HG03135 (cell line): ENCODE results near the gene HMCN2.
"Not testable (repeated sequence)": the region's sequence is repeated elsewhere in the genome, so short reads cannot be mapped to it uniquely, and the experiment has no call there.

Experiments used
- ATAC-seq: cut with Tn5 transposase; IDR thresholded peaks from one replicate; pipeline ENCODE4 v1.9.1; 2021; ENCODE audit warnings: mild to moderate bottlenecking, moderate library complexity; ENCODE audit not compliant: unreplicated experiment

The HMCN2 gene

GRCh38 chr9:130239741-130240241 lies 25.8 kb upstream of the HMCN2 start:
- no peak for ATAC-seq

DNA sequence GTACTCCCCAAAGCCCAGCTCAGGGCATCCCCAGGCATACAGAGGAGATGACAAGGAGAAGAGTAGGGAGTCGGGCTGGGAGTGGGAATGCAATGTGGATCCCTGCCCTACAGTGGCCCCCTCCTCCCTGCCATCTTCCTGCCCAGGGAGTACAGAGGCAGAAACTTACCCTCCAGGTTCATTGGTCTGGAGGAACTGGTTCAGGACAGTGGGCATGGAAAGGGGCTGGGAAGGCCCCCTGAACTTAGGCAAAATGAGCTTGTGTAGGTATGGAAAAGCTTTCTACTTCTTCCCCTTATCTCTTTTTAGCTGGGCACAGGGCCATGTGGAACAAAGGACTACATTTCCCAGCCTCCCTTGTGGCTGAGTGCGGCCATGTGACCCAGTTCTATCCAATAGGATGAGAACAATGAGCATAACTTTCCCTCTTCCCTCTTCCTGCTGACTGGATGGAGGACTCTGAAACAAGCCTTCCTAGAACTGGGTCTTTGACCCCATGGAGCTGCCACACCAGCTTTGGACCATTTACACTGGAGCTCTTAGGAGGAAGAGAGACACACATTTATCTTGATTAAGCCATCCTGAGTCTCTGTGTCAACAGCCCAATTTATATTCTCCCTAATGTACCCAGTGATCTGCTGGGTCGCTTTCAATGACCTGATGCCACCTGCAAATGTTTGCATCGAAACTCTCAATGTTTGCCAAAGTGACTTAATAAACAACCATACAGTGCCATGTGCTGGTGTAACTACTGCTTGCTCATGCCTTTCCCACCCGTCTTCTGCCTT lies 25.0 kb upstream of the HMCN2 start:
- ATAC-seq: no peak

DNA sequence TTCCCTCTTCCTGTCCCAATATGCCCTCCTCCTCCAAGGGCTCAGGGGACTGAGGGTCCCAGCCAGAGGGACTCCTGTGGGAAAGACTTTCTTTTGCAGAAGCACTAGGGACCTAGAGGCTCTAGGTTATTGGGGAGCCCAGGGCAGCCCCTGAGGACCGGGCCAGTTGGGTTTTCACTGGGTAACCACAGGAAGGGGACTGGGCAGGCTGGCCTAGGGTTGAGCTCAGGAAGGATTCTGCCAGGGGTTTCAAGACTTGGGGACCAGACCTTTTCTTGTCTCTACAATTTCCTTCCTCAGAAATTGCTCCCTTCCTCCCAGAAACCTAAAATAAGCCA lies 24.4 kb upstream of the HMCN2 start:
- ATAC-seq: no peak

DNA sequence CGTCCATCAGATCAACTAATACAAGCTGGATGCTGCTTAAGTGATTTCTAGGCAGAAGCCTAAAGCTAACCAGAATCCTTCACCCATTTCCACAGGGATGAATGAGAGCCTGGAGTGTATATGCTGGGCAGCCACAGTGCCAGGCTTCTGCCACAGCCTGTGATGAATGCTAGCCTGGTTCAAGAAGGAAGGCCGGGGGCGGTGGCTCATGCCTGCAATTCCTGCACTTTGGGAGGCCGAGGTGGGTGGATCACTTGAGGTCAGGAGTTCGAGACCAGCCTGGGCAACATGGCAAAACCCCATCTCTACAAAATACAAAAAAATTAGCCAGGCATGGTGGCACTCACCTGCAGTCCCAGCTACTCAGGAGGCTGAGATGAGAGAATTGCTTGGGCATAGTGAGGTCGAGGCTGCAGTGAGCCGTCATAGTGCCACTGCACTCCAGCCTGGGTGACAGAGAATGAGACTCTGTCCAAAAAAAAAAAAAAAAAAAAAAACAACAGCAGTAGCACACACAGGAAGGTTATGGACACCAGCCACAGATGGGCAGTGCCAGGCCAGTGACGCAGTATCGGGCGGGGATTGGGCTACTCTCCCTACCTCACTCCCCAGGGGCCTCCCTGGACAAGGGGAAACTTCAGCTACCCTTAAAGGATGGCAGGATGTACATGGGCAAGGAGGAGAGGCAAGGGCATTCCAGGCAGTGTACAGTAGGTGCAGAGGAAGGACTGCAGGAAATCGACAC lies 23.1 kb upstream of the HMCN2 start:
- ATAC-seq: no peak

DNA sequence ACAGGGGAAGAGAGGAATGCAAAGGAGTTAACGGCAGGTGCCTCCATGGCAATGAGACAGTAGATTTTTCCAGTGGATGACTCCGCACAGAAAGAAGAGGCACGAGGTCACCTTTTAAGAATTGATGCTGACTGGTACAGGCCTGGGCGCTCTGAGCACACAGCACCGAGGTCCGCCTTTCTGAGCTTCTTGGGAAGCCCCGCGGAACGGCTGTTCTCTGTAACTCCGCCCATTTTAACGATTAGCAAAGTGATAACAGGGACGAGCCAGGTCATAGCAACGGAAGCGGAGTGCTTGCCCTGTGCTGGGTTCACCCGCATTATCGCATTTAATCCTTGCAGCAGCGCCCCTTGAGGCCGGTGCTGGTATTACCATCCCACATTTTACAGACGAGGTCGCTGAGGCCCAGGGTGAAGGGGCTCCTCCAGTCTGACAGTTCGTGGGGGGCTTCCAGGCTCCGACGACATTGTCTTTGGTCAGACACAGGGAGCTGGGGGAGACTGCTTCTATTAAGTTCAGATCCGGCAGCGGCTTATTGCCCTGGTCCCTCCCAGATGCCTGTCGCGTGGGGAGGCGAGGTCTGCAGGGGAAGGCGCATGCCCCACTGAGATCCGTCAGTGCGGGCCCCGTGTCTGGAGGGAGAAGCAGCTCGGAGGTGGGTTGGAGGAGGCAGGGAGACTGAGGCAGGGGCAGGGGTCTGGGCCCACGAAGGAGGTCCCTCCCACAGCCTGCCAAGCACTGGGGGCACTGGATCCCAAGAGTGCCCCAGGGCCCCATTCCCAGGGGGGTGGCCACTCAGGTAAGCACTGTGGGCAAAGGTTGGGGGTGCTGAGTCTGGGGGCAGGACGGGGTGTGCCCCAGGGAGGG lies 22.3 kb upstream of the HMCN2 start:
- peak; percentile 55 for ATAC-seq

- no peak for ATAC-seq
Observed at GRCh38 chr9:130243882-130244170, 21.7 kb upstream of the HMCN2 start.

GRCh38 chr9:130244548-130245165 lies 20.9 kb upstream of the HMCN2 start:
- no peak for ATAC-seq

DNA sequence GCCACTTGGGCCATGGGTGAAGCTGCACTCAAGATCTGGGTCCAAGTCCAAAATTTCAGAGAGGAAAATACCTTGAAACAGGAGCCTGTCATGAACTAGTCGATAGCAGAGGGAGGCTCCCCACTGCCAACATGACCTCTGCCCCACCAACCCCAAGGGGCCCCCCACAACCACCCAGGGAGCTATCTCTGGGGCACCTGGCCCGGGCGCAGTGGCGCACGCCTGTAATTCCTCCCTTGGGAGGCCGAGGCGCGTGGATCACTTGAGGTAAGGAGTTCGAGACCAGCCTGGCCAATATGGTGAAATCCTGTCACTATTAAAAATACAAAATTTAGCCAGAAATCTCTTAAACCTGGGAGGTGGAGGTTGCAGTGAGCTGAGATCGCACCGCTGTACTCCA lies 20.1 kb upstream of the HMCN2 start:
- ATAC-seq: no peak

DNA sequence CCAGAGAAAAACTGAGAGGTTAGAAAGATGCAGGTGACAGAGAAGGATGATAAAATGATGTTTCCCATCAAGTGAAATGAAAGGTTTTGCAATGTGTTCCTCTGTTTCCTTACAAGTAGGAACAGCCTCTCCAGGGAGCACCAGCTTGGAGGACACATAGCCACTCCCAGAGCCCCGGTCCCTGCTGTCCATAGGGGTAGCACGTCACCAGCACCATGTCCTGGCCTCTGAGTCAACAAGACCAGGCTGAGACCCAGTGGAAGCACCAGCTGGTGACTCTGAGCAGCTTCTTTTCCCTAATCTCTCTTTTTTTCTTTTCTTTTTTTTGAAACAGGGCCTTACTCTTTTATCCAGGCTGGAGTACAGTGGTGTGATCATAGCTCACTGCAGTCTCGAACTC lies 19.4 kb upstream of the HMCN2 start:
- no peak for ATAC-seq

GRCh38 chr9:130254747-130255630 lies 10.6 kb upstream of the HMCN2 start:
- no peak for ATAC-seq

- ATAC-seq: no peak
Observed at GRCh38 chr9:130255631-130256134, 9.9 kb upstream of the HMCN2 start.

GRCh38 chr9:130256644-130257043 lies 8.9 kb upstream of the HMCN2 start:
- no peak for ATAC-seq

DNA sequence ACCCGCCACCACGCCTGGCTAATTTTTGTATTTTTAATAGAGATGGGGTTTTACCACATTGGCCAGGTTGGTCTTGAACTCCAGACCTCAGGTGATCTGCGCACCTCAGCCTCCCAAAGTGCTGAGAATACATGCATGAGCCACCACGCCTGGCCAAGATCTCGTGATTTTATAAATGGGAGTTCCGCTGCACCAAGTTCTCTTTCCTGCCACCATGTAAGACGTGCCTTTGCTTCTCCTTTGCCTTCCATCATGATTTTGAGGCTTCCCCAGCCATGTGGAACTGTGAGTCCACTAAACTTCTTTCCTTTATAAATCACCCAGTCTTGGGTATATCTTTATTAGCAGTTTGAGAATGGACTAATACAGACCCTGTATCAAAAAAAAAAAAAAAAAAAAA lies 7.4 kb upstream of the HMCN2 start:
- not testable (repeated sequence) for ATAC-seq

- no peak for ATAC-seq
Observed at GRCh38 chr9:130259044-130259443, 6.5 kb upstream of the HMCN2 start.

DNA sequence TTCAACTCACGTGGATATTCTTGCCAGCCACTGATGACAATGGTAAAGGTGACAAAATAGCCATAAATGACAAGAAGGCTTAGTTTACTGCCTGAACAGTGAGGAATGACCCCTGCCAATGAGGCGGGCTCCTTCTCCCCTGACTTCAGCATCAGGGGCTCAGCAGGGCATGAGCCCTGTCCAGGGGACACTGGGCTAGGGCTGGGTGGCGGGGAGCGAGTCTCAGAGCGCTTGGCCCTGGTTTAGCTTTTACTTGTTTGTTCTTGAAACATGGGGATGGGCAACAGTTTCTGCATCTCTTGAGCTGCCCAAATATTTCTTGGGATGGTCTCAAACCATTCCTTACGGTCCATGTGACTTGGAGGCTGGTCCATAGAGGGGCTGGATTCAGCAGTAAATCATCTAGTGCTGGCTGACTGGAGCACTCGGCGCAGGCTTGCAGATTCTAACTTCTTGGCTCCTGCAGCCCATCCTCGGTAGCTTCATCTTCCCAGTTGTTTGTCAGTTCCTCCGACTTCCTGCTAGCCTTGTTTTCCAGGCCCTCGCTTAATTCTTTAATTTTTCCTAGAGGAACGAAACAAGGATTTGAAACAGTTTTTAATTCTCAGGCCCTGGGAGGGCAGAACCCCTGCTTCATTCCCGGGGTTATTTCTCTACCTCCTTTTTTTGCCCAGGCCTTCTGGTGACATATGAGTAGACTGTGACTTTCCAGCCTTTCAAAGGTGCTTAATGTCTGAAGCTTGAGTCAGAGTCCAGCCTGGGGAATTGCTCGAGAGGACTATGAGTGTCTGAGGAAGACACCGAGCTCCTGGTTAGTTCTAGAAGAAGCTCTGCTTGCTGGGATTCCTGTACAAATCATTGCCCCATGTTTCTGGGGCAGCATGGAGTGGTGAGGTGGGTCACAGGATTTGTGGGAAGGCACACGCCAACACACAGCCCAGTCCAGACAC lies 4.5 kb upstream of the HMCN2 start:
- no peak for ATAC-seq

GRCh38 chr9:130262061-130262745 lies 3.4 kb upstream of the HMCN2 start:
- no peak for ATAC-seq

GRCh38 chr9:130262771-130263170 lies 2.8 kb upstream of the HMCN2 start:
- no peak for ATAC-seq
